ENCODE data around the gene HPS1. TPM values are rescaled to one million over a fixed set of nuclear protein-coding genes. Genes with fewer than 3 reads are reported as not detected.

HPS1 gene
- total RNA-seq, 1 donor from 2014 or later = 42.7 TPM

GRCh38 chr10:98419469-98420261 is 27.1 kb downstream of the HPS1 start:
- intact Hi-C loops (cut with DNase I) = loop anchor here (5.0 kb wide), 1 partner anchor 157 kb away; no protein-coding TSS in a partner anchor
- DNase-seq (ENCODE audit: low spot score in 2 of 2) = peak in 1 of 2 donors; percentile 59
- Histone ChIP-seq H3K9me3 (no peaks in the 10 kb centered on the region), H3K4me1 (peaks cover 3 to 4% of the 10 kb centered on the region in 2 donors), H3K27ac (no peak overlapping the region), H3K36me3 (peaks cover 40 to 56% of the 10 kb centered on the region in 2 donors), H3K27me3 (no peaks in the 10 kb centered on the region), H3K4me3 (no peak overlapping the region)
- no peak for TF ChIP-seq CTCF (IDR thresholded peaks at IDR 0.05)

- DNase-seq (ENCODE audit: low spot score in 2 of 2) = no peak
- H3K27me3 ChIP-seq = no peaks in the 10 kb centered on the region
- no peak overlapping the region for H3K4me3 ChIP-seq
- H3K9me3 ChIP-seq = no peaks in the 10 kb centered on the region
- no peak overlapping the region for H3K27ac ChIP-seq
- intact Hi-C loops (cut with DNase I) = loop anchor here (5.0 kb wide), 1 partner anchor 157 kb away; no protein-coding TSS in a partner anchor
- H3K36me3 ChIP-seq = peaks cover 40 to 48% of the 10 kb centered on the region in 2 donors
- peaks cover 3 to 7% of the 10 kb centered on the region in 2 donors for H3K4me1 ChIP-seq
- no peak for TF ChIP-seq CTCF (IDR thresholded peaks at IDR 0.05)
Observed at GRCh38 chr10:98418665-98419468, 27.9 kb downstream of the HPS1 start.

- Histone ChIP-seq H3K27ac (no peak overlapping the region), H3K36me3 (peaks cover 36 to 42% of the 10 kb centered on the region in 2 donors), H3K9me3 (no peaks in the 10 kb centered on the region), H3K27me3 (no peaks in the 10 kb centered on the region), H3K4me3 (no peak overlapping the region), H3K4me1 (peaks cover 3 to 7% of the 10 kb centered on the region in 2 donors)
- DNase-seq (ENCODE audit: low spot score in 2 of 2) = peak in 1 of 2 donors; percentile 61
- intact Hi-C loops (cut with DNase I) = loop anchor here (5.0 kb wide), 1 partner anchor 156 kb away; no protein-coding TSS in a partner anchor
- TF ChIP-seq CTCF (IDR thresholded peaks at IDR 0.05) = no peak
Observed at GRCh38 chr10:98417973-98418664, 28.6 kb downstream of the HPS1 start.

- H3K27me3 ChIP-seq = no peaks in the 10 kb centered on the region
- TF ChIP-seq CTCF (IDR thresholded peaks at IDR 0.05) = no peak
- no peak overlapping the region for H3K4me3 ChIP-seq
- DNase-seq (ENCODE audit: low spot score in 2 of 2) = peak in 1 of 2 donors; percentile 60
- no peak overlapping the region for H3K27ac ChIP-seq
- H3K4me1 ChIP-seq = peaks cover 3 to 7% of the 10 kb centered on the region in 2 donors
- peaks cover 36% of the 10 kb centered on the region in 2 donors for H3K36me3 ChIP-seq
- intact Hi-C loops (cut with DNase I) = loop anchor here (5.0 kb wide), 1 partner anchor 155 kb away; no protein-coding TSS in a partner anchor
- H3K9me3 ChIP-seq = no peaks in the 10 kb centered on the region
Observed at GRCh38 chr10:98417481-98417959, 29.2 kb downstream of the HPS1 start.
